Neural progenitor cell (in vitro differentiated cells): ENCODE measurements around the gene TSPAN18. TPM values are rescaled to one million over a fixed set of nuclear protein-coding genes. Genes with fewer than 3 reads are reported as not detected.

Experiments
- DNase-seq: peaks from one replicate; pipeline ENCODE4 v3.0.0-alpha.2; 2016; ENCODE audit warnings: low spot score
- H2AFZ ChIP-seq: fragments of 200-600 bp; sonication (generic); replicated peaks from 2 replicates; pipeline ENCODE4 v1.6.1; 2016; ENCODE audit warnings: antibody characterized with exemption
- H3F3A ChIP-seq: fragments of 200-600 bp; sonication (generic); 2 replicates; pipeline ENCODE4 v1.6.1; 2016; ENCODE audit warnings: antibody characterized with exemption, low read depth
- H3K27ac ChIP-seq: fragments of 200-600 bp; sonication (generic); 2 replicates; pipeline ENCODE4 v1.5.1; 2016; ENCODE audit warnings: mild to moderate bottlenecking
- H3K27me3 ChIP-seq: fragments of 200-600 bp; sonication (generic); 2 replicates; pipeline ENCODE4 v1.6.1; 2016; ENCODE audit warnings: mild to moderate bottlenecking, moderate library complexity
- H3K36me3 ChIP-seq: fragments of 200-600 bp; sonication (generic); 2 replicates; pipeline ENCODE4 v1.5.1; 2016
- H3K4me1 ChIP-seq: fragments of 200-600 bp; sonication (generic); 2 replicates; pipeline ENCODE4 v1.6.1; 2016; ENCODE audit warnings: mixed run types
- H3K4me2 ChIP-seq: fragments of 200-600 bp; sonication (generic); 2 replicates; pipeline ENCODE4 v1.6.1; 2016
- H3K4me3 ChIP-seq: fragments of 200-600 bp; sonication (generic); 2 replicates; pipeline ENCODE4 v1.5.1; 2016
- H3K79me2 ChIP-seq: fragments of 200-600 bp; sonication (generic); 2 replicates; pipeline ENCODE4 v1.6.1; 2016; ENCODE audit warnings: low read depth
- H3K9ac ChIP-seq: fragments of 200-600 bp; sonication (generic); 2 replicates; pipeline ENCODE4 v1.6.1; 2016
- H3K9me3 ChIP-seq: fragments of 200-600 bp; sonication (generic); 2 replicates; pipeline ENCODE4 v1.5.1; 2016; ENCODE audit warnings: low read depth
- H4K20me1 ChIP-seq: fragments of 200-600 bp; sonication (generic); 2 replicates; pipeline ENCODE4 v1.6.1; 2016; ENCODE audit warnings: low read depth
- H3K27ac Mint-ChIP-seq: 3 replicates; pipeline ENCODE4 v1.8.0; 2021; ENCODE audit warnings: mixed read lengths
- H3K27me3 Mint-ChIP-seq: 2 replicates; pipeline ENCODE4 v1.8.0; 2022; ENCODE audit warnings: low read depth, mild to moderate bottlenecking, inconsistent platforms, moderate library complexity, mixed read lengths; ENCODE audit not compliant: insufficient read depth
- H3K36me3 Mint-ChIP-seq: 3 replicates; pipeline ENCODE4 v1.8.0; 2021; ENCODE audit warnings: mixed read lengths
- H3K4me1 Mint-ChIP-seq: 3 replicates; pipeline ENCODE4 v1.8.0; 2021; ENCODE audit warnings: mixed read lengths
- H3K4me3 Mint-ChIP-seq: 3 replicates; pipeline ENCODE4 v1.8.0; 2021; ENCODE audit warnings: mild to moderate bottlenecking, moderate library complexity, mixed read lengths
- H3K9me3 Mint-ChIP-seq: 3 replicates; pipeline ENCODE4 v1.8.0; 2020; ENCODE audit warnings: mixed read lengths
- EZH2 ChIP-seq: fragments of 200-600 bp; sonication (generic); IDR thresholded peaks from 2 replicates; pipeline ENCODE4 v1.6.1; 2017; ENCODE audit warnings: antibody characterized with exemption, mild to moderate bottlenecking, moderate library complexity
- EZH2phosphoT487 ChIP-seq: fragments of 200-600 bp; sonication (generic); IDR thresholded peaks from 2 replicates; pipeline ENCODE4 v1.6.1; 2017; ENCODE audit warnings: antibody characterized with exemption
- total RNA-seq: library from RNA; depleted of rRNA; stranded (reverse); fragments of >200 nt; gene quantifications from 2 replicates; pipeline ENCODE4 v1.2.3, GENCODE V29; 2015; ENCODE audit warnings: low replicate concordance
- TF ChIP-seq, protein P1 (sequence below): fragments of 200-600 bp; sonication (generic); IDR thresholded peaks from 2 replicates; pipeline ENCODE4 v1.5.1; 2017; ENCODE audit warnings: antibody characterized with exemption, mild to moderate bottlenecking

TSPAN18 gene
- total RNA-seq, 1 donor from 2014 or later, result 16.5 TPM

- peak overlapping the region; percentile 90 for H3K4me2 ChIP-seq
- Mint-ChIP-seq H3K9me3 (no peaks in the 10 kb centered on the region), H3K4me1 (peaks cover 67% of the 10 kb centered on the region), H3K27ac (no peak overlapping the region), H3K4me3 (peak overlapping the region; percentile 90), H3K27me3 (peaks cover 7% of the 10 kb centered on the region), H3K36me3 (no peaks in the 10 kb centered on the region)
- peak overlapping the region; percentile 83 for H3K27ac ChIP-seq
- H3K9me3 ChIP-seq, result no peaks in the 10 kb centered on the region
- peaks cover 52% of the 10 kb centered on the region for H4K20me1 ChIP-seq
- peaks cover 68% of the 10 kb centered on the region for H3F3A ChIP-seq
- H3K4me1 ChIP-seq, result peaks cover 71% of the 10 kb centered on the region
- H2AFZ ChIP-seq, result no peak overlapping the region
- H3K9ac ChIP-seq, result peak overlapping the region; percentile 49
- H3K4me3 ChIP-seq, result peak overlapping the region; percentile 90
- TF ChIP-seq, protein P1, sequence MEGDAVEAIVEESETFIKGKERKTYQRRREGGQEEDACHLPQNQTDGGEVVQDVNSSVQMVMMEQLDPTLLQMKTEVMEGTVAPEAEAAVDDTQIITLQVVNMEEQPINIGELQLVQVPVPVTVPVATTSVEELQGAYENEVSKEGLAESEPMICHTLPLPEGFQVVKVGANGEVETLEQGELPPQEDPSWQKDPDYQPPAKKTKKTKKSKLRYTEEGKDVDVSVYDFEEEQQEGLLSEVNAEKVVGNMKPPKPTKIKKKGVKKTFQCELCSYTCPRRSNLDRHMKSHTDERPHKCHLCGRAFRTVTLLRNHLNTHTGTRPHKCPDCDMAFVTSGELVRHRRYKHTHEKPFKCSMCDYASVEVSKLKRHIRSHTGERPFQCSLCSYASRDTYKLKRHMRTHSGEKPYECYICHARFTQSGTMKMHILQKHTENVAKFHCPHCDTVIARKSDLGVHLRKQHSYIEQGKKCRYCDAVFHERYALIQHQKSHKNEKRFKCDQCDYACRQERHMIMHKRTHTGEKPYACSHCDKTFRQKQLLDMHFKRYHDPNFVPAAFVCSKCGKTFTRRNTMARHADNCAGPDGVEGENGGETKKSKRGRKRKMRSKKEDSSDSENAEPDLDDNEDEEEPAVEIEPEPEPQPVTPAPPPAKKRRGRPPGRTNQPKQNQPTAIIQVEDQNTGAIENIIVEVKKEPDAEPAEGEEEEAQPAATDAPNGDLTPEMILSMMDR, result peak; percentile 87
- no peak for TF ChIP-seq EZH2
- peaks cover 61% of the 10 kb centered on the region for H3K79me2 ChIP-seq
- H3K36me3 ChIP-seq, result no peaks in the 10 kb centered on the region
- H3K27me3 ChIP-seq, result no peaks in the 10 kb centered on the region
- DNase-seq, result peak; percentile 88
Measured at GRCh38 chr11:44949160-44950030, 222.6 kb downstream of the TSPAN18 start.

- H3K36me3 Mint-ChIP-seq, result no peaks in the 10 kb centered on the region
- Histone ChIP-seq H3K4me1 (peaks cover 71% of the 10 kb centered on the region), H3K27me3 (no peaks in the 10 kb centered on the region), H3K4me2 (peak overlapping the region; percentile 90), H4K20me1 (peaks cover 45% of the 10 kb centered on the region), H3K9me3 (no peaks in the 10 kb centered on the region), H3K79me2 (peaks cover 54% of the 10 kb centered on the region), H2AFZ (no peak overlapping the region), H3K36me3 (no peaks in the 10 kb centered on the region), H3F3A (peaks cover 63% of the 10 kb centered on the region), H3K9ac (peak overlapping the region; percentile 49), H3K4me3 (peak overlapping the region; percentile 90), H3K27ac (peak overlapping the region; percentile 83)
- peaks cover 66% of the 10 kb centered on the region for H3K4me1 Mint-ChIP-seq
- peaks cover 7% of the 10 kb centered on the region for H3K27me3 Mint-ChIP-seq
- H3K4me3 Mint-ChIP-seq, result peak overlapping the region; percentile 90
- H3K9me3 Mint-ChIP-seq, result no peaks in the 10 kb centered on the region
- DNase-seq, result peak; percentile 80
- TF ChIP-seq EZH2phosphoT487 (no peak), EZH2 (peak; percentile 28)
- TF ChIP-seq, protein P1, result no peak
- H3K27ac Mint-ChIP-seq, result peak overlapping the region; percentile 33
Measured at GRCh38 chr11:44950031-44950624, 223.4 kb downstream of the TSPAN18 start.

DNA sequence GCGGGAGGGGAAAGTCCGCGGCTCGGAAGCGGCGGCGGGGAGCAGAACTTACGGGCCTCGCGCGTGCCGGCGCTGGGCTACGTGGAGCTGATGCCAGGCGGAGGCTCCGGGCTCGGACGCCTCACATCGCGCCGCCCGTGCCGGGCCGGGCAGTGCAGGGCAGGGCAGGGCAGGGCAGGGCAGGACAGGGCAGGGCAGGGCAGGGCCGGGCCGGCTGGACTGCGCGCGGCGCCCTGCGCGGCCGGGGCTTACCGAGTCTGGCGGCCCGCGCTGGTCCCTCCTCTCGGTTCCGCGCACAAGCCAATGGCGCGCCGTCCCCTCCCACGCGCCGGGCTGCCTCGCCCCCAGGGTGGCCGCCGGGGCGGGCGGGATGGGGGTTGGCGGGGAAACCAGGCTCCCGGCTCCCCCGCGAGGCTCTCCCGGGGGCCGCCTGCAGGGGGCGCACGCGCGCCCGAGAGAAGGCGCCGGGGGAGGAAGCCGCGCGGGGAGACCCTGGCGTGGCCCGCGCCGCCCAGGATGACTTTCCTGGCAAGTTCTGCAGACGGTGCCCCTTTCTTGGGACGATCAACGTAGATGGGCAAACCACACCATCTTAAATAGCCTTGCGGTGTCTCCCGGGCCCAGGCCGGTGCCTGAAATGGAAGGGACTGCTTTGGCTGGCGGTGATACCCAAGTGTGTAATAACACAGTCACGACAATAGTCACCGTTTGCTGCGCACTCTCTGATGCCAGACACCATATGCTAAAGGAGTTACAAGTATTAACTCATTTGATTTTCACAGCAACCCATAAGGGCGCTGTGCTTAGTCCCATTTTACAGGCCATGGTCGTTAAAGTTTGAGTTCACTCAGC is 224.1 kb downstream of the TSPAN18 start, which contains the start of gene TP53I11:
Gene TP53I11, minus strand, starts transcription at position 259 of the 852 bp plus-strand sequence. CDS start 12,548 bp downstream, outside the sequence.
- H3K27ac Mint-ChIP-seq, result peak within 1 kb of the TSS; percentile 33

More for the DNA sequence above, 224.1 kb downstream of the TSPAN18 start, which contains the start of gene TP53I11:
- peak within 1 kb of the TSS; percentile 90 for H3K4me3 ChIP-seq
- peak within 1 kb of the TSS; percentile 90 for H3K4me2 ChIP-seq
- H3K27me3 ChIP-seq, result peaks cover under 1% of the 10 kb centered on the region
- Mint-ChIP-seq H3K4me3 (peak within 1 kb of the TSS; percentile 90), H3K36me3 (no peaks in the 10 kb centered on the region), H3K4me1 (peaks cover 65% of the 10 kb centered on the region), H3K9me3 (no peaks in the 10 kb centered on the region), H3K27me3 (peaks cover 7% of the 10 kb centered on the region)
- H3K79me2 ChIP-seq, result peaks cover 46% of the 10 kb centered on the region
- H3F3A ChIP-seq, result peaks cover 59% of the 10 kb centered on the region
- DNase-seq, result peak; percentile 84
- no peak for TF ChIP-seq EZH2
- TF ChIP-seq, protein P1, result peak; percentile 88
- peaks cover 38% of the 10 kb centered on the region for H4K20me1 ChIP-seq
- no peak within 1 kb of the TSS for H2AFZ ChIP-seq
- peak within 1 kb of the TSS; percentile 49 for H3K9ac ChIP-seq
- H3K36me3 ChIP-seq, result no peaks in the 10 kb centered on the region
- H3K27ac ChIP-seq, result peak within 1 kb of the TSS; percentile 83
- peaks cover 67% of the 10 kb centered on the region for H3K4me1 ChIP-seq
- H3K9me3 ChIP-seq, result no peaks in the 10 kb centered on the region
